NCI-H128 (cell line): ENCODE measurements around the gene WNK4.

Experiments
- DNase-seq: peaks from one replicate; lab custom pipeline; 2025; ENCODE audit not compliant: unreplicated experiment; lab: John Stamatoyannopoulos, UW

The WNK4 gene

DNA sequence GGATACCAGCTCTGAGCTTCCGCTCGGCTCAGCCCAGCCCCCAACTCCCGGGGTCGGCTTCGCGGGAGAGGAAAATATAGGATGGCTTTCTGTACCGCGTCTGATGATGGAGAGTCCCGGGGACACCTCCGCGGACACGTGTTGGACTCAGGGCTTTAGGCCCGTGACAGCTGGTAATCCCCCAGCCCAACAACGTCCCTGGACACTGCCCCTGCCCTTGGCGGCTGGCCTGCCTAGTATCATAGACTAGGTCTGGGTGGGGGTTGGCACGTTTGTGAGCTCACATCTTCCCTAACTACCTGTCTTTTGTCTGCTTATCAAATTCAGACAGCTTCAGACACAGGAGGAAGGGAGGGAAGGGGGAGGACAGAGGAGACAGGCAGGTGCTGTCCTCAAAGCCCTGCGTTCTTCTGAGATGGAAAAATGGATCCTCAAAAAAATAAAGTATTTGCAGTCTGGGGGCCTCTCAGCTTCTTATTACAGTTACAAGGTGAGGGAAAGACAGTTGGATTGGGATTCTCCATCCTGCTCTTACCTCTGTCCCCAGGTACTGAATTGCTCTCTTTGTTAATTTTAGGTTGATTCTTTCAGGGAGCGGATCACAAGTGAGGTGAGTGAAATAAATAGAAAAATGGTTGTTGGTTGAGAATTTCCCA is 53.5 kb downstream of the WNK4 start:
- DNase-seq, result no peak

DNA sequence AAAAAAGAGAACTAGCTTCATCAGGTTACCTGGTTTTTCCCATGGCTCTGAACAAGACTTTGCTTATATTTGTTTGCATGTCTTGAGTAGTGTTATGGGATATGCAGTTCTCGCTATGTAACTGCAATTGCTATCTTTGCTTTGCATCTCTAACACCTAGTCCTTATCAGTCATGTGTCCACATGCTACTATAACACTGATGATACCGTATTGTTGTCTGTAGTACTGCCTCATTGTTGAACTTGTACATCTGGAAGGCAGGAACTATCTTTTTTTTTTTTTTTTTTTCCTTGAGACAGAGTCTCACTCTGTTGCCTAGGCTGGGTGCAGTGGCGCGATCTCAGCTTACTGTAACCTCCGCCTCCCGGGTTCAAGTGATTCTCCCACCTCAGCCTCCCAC is 55.3 kb downstream of the WNK4 start:
- DNase-seq, result no peak

DNA sequence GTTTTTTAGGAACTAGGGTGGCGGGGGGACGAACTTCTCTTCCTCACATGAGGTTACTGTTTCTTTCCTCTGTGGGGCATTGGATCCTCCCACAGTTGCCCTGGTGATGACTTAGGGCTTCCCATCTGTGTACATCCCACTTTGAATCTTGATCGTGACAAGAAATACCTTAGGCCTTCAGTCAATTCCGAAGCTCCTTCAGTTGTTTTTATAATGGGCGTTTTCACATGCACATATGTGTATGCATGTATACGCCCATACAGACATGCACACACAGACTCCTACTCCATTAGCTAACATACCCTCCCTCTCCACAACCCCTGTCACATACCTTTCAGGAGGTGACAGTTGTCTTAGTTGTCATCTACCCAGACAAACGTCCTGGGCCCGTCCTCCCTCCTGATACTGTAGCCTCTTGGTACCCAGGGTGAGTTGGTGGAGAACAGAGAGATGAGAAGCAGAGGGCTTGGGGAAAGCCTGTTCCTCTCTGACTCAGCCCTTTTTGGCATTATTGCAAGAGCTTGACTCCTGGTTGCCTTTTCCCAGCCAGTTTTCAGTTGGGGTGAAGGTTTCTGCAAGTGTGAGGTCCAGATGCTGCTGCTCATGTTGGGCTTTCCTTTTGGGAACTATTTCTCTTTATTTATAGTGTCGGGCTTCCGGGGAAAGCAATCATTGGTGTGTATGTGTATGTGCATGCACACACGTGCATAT is 61.7 kb downstream of the WNK4 start:
- no peak for DNase-seq

DNA sequence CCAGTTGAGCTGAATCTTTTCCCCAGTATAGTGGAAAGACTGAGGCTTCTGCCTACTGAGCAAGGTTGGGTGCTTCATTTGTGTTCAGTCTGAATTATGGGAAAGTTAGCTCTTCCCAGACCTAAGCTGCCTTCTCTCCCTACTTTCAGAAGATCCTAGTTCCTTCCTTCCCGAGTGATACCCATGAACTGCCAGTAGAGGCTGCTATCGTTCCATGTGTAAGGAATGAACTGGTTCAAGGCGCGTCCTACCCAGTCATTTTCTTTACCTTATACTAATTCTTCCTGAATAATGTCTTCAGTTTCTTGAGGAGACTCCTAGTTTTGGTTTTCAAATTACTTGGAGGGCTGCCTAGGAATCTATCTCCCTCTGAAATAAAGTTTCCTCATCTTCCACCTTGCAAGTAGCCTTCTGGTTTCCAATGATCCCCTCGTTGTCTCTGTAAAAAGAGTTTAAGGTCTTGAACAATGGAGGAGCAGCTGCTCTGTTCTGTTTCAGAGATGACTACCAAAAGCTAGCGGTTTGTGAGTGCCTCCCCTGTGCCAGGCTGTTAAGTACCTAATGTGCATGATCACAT is 63.0 kb downstream of the WNK4 start:
- DNase-seq, result no peak

DNA sequence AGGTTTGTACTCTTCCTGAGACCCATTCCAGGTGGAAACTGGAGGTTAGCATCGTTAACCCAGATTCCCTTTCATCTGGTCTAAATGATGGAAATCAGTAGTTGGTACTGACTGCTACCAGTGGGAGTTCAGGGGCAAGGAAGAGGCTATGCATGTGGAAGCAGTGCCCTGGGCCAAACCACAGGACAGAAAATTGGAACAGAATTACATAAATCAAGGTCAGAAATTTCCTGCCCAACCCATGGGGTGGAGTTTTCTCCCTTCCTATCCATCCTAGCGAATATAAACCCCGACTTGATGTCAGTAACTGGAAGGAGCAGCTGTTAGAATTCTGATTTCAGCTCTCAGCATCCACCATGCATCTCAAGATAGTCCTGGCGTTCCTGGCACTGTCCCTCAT is 63.9 kb downstream of the WNK4 start, which contains the start of gene AOC2:
Gene AOC2, plus strand, starts transcription at position 310 of the 400 bp plus-strand sequence. Its CDS starts 47 bp downstream, at position 357.
- DNase-seq, result no peak

DNA sequence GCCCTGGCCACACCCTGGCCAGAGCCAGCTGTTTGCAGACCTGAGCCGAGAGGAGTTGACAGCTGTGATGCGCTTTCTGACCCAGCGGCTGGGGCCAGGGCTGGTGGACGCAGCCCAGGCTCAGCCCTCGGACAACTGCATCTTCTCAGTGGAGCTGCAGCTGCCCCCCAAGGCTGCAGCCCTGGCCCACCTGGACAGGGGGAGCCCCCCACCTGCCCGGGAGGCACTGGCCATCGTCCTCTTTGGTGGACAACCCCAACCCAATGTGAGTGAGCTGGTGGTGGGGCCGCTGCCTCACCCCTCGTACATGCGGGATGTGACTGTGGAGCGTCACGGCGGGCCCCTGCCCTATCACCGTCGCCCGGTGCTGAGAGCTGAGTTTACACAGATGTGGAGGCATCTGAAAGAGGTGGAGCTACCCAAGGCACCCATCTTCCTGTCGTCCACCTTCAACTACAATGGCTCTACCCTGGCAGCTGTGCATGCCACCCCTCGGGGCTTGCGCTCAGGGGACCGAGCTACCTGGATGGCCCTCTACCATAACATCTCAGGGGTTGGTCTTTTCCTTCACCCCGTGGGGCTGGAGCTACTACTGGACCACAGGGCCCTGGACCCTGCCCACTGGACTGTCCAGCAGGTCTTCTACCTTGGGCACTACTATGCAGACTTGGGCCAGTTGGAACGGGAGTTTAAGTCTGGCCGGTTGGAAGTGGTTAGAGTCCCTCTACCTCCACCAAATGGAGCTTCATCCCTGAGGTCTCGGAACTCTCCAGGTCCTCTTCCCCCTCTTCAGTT is 64.5 kb downstream of the WNK4 start:
- no peak for DNase-seq

DNA sequence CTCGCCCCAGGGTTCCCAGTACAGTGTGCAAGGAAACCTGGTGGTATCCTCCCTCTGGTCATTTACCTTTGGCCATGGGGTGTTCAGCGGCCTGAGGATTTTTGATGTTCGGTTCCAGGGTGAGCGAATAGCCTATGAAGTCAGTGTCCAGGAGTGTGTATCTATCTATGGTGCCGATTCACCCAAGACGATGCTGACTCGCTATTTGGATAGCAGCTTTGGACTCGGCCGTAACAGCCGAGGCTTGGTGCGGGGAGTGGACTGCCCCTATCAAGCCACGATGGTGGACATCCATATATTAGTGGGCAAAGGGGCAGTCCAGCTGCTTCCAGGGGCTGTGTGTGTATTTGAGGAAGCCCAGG is 65.1 kb downstream of the WNK4 start:
- no peak for DNase-seq

DNA sequence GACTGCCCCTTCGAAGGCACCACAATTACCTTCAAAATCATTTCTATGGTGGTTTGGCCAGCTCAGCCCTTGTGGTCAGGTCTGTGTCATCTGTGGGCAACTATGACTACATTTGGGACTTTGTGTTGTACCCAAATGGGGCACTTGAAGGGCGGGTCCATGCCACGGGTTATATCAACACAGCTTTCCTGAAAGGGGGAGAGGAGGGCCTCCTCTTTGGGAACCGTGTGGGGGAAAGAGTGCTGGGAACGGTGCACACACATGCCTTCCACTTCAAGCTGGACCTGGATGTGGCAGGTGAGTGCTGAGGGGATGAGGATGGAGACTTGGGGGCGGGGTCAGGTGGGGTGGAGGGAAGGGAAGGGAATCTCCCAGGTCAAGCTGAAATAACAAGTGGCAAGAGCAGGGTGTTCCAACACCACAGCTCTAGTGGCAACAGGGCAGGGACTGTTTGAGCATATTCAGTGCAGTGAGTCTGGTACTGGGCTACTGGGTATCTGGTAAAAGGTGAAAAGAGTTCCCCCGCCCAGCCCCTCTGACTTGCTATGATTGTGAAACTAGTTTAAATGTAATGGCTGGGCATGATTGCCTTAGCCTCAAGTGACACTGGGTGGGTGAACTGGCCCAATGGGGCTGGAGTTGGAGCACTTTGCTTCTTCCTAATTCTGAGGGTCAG is 65.6 kb downstream of the WNK4 start:
- no peak for DNase-seq
